Colon (tissue), 2 donors: ENCODE measurements around the gene TM2D3.
A peak's percentile ranks its signal among the peaks of the same experiment; 100 is the strongest.
"Not testable (repeated sequence)": the region's sequence is repeated elsewhere in the genome, so short reads cannot be mapped to it uniquely, and the experiment has no call there.

ENCODE experiments used
- FAIRE-seq: peaks from 2 replicates; lab custom pipeline; 2012; peaks lifted over from hg19 to GRCh38; lab: Jason Lieb, UNC
- donor health status: control.
- donor health status: control.

The TM2D3 gene

DNA sequence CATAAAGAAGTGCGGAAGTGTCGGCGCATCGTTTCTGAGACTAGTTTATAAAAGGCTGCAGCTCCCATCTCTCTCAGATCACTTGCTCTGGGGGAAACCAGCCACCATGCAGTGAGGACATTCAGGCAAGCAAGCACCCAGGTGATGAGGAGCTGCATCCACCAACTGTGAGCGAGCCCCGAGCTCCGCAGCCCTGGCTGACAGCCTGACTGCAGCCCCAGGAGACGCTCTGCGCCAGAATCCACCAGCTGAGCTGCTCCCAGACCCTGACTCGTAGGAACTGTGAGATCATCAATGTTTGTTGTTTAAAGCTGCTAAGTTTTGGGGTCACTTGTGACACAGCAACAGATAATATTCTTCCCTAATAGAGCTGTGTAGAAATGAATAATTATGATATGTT is 5.0 kb upstream of the TM2D3 start:
- FAIRE-seq: no peak

DNA sequence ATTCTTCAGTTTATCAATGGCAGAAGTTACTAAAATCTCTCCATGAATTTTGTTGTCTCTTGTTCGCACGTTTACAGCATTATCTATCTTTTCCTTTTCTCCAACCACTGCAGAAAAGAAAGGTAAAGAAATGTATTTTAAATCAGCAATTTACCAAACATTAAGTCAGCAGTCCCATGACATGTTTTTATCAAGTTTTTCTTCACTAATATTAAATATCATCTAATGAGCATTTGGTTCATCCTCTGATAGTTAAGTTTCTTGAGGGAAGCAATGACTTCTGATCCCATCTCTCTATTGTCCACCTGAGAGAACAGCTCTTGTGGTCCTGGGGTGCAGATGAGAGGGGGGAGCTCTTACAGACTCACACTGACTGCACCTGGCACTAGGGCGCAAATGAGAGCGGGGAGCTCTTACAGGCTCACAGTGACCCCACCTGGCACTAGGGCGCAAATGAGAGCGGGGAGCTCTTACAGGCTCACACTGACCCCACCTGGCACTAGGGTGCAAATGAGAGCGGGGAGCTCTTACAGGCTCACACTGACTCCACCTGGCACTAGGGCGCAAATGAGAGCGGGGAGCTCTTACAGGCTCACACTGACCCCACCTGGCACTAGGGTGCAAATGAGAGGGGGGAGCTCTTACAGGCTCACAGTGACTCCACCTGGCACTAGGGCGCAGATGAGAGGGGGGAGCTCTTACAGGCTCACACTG is 2.6 kb upstream of the TM2D3 start:
- not testable (repeated sequence) for FAIRE-seq

DNA sequence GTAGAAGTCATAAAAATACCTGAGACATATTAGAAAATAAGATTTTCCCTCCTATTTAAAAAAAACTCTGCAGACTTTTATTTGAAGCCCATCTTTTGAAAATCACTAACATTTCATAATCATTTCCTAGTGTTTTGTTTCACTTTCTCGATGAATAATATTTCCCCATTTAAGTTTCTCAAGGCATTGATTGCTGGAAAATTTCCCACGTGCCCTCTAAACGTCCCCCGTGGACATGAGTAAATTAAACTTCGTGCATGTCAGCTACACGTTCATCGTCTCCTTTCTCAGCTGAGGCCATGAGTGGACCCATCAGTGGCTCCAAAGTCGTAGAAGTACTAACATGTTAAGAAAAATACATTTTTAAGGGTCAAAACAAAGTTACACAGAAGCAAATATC is 2.0 kb upstream of the TM2D3 start:
- no peak for FAIRE-seq

DNA sequence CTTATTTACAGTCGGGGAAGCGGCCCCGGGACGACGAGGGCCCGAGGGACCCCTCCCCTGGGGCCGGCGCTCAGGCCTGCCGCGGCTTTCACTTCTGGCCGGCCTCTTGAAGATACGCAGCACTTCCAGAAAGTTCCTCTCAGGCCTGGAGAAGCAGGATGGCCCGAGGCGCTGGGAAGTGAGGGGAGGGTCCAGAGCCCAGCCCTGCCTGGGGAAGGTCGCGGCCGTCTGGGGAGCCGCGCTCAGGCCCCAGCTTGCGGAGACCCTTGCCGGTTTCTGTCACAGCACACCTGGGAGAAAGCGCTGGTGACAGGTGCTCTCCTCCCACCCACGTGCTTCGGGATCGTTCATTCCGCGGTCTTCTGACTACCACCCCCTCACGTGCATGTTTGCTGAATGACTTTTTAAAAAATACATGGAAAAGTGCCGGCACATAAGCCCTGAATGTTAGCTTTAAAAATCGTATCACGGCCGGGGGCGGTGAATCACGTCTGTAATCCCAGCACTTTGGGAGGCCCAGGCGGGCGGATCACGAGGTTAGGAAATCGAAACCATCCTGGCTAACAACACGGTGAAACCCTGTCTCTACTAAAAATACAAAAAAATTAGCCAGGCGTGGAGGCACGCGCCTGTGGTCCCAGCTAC is 727 bp upstream of the TM2D3 start:
- no peak for FAIRE-seq

DNA sequence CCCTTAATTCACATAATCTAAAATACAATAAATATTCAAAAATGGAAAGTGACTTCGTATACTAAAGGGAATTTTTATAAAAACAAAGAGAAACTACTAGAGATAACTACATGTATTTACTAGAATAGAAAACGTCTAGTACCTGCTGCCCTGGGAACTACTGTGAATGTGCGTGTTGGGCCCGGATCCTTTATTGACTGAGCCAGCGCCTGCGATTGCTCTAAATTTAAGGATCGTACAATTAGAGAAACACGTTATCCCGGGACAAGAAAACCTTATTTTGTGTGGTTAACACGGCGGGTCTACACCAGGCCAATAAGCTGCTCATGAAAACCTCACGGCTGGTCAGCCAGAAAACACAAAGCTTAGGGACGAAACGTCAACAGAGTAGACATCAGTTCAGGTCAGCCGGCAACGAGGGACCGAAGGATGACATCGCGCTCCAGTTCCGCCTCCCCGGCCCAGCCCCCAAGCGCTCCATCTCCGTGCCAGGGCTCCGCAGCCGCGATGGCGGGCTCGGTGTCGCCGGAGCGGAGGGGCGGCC is 555 bp downstream of the TM2D3 start:
- no peak for FAIRE-seq

DNA sequence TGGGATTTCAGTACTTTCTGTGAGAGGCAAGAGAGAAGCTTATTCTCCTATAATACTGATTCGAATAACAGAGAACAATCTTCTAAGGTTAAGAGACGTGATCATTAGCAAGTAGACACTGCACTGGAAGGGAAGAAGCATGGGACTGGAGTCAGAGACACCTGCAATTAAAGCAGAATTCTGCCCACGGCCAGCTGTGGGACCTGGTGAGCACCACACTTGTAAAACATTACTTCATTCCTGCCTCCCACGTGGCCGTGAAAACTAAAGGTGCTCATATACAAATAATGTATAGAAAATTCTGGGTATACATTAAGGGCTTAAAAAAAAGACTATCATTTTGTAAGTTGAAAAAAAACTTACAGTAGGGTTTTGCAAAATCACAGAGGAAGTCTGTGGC is 2.0 kb downstream of the TM2D3 start:
- no peak for FAIRE-seq

DNA sequence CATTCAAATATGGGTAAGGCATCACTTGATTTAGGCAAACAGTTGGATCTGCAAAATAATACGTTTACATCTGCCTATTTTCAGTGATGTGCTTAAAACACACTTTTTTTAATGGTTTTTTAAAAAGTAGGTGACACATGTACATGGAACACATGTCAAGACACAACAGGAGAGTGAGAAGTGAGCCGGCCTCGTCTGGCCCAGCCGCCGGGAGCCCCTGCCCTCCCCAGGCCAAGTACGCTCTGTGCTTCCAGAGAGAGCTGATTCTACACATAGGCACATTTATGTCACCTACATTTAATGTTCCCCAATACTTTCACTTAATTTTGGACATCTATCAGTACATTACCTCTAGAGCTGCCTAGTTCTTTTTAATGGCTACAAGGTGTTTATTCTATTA is 3.8 kb downstream of the TM2D3 start:
- FAIRE-seq: no peak

DNA sequence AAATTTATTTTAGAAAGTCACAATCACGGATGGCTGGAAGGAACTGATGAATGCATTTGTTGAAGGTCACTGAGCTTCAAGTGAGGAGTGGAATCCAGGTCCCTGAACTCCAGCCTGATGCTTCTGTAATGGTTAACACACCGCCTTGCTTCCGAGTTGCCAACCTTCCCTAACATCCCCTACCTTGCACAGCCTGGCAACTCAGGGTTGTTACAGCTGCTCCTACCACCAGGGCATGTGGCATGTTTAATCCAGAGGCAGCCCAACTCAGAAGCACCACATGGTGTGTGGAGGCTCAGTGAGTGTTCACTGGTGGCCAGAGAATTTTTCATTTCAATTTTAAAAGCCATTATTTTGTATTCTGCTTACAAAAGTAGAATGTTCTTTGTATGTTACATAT is 4.9 kb downstream of the TM2D3 start:
- no peak for FAIRE-seq

DNA sequence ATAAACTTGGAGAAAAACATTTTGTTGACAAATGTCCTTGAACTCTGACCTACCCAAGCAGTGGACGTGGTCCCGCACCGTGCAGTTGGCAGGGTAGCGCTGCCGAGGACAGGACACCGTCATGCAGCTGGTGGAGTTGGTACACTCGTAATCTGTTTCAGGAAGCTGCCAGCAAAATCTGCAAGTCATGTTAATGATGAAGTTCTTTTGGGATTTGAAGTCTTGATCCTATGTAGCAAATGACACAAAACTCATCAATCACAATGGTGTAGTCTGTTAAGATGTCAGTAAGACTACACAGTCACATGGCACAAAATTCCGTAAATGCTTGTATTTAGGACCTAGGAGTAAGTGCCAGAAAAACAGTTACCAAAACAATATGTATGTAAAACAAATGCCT is 5.5 kb downstream of the TM2D3 start:
- FAIRE-seq: no peak

DNA sequence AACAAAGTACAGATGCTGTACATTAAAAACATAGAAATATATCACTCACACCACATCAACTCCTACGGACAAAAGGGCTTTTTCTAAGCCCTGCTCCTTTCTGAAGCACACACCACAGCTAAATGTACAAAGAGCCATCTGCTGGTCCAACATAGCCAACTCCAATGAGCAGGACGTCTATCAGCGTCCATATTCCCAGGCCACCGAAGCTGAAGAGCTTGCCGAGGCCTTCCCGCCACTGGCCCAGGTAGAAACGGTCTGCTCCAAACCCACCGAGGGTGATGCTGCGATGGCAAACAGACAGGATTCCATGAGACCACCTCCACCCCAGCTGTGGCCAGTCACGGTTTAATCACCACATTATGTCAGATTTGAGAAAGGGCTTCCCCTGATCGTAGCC is 9.8 kb downstream of the TM2D3 start:
- FAIRE-seq: no peak

DNA sequence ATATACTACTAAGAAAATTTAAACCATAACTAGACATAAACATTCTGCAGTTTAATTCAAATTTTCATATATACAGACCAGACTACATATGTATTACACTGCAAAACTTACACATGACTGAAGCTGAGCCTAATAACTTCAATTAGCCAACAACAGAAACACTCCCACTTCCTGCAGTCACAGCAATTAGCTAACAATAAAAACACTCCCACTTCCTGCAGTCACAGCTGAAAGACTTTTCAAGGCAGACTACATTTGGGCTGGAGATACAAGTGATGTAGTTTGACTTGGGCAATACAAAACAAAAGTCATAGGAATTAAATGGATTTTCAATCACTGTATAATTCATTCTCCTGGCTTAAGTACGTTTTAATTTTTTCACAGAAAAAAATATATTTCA is 10.3 kb downstream of the TM2D3 start:
- no peak for FAIRE-seq

DNA sequence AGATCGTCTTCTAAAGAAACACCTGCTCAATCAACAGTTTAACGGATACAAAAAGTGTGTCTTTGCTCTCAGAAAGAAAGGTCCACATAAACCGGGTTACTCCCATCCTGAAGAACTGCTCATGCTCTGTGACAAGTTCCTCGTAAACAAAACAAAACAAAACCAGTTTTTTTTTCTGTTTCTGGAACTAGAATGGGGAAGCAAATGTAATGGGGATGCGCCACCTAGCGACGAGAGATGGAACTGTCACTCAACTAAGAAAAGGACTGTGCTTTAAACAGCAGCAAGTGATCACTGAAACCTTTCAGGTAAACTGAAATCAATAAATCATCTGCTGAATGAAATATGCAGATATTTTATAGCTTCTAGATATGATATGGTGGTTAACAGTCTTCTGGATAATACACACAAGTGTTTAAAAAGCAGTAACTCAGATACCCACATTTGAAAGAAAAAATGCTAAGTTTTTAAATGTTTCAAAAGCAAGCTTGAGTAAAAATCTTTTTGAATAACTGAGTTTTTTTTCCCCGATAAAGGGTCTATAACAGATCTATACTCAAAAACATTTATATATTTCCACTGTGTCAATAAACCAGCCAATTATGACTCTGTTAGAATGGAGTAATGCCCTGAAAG is 10.9 kb downstream of the TM2D3 start:
- peak; percentile 86 for FAIRE-seq

DNA sequence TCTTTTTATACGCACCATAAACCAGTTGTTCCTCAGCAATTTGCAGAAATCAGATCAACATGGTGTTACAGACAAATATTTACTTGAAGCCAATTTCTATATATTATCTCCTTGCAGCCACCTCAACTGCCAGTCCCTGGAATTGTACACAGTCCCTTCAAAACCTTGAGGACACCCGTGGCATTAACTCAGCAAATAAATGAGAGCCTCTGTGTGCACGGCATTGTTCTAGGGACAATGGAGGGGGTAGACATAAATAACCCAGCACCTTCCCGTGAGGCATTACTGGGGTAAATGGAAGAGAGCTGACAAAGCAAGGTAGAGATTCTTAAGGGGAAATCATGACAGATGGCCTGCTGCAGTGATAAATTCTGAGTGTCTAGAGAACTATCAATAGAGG is 12.5 kb downstream of the TM2D3 start:
- no peak for FAIRE-seq

DNA sequence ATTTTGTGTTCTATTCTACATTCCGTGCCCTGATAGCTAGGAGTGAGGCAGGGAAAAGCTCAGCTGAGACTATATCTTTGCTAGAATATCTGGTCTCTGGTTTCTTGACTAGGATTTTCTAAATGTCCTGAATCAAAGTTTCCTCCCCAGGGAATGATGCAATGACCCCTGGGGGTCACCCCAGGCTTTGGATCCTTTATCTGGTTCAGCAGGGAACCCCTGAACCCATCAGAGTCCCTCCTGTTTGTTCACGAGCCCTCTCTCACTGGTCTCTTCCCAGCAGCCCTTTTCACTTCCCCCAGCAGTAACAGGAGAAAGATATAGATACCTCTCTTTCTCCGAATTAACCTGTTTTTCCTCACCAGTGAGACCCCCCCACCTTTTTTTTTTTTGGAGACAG is 14.3 kb downstream of the TM2D3 start:
- no peak for FAIRE-seq

DNA sequence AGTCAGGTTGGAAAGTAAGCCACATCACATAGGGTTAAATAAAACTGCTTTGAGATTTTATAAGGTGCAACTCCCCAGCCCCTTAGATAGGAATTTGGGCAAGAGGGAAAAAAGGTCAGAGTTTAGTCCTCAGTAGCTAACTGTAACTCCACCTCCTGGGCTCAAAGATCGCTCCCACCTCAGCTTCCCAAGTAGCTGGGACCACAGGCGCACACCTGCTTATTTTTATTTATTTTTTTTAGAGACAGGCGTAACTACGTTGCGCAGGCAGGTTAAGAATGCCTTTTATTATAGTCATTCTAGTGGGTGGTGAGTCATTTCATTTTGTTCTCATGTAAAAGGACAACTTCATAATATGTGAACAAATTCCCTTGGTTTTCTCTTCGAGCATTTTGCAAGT is 14.7 kb downstream of the TM2D3 start:
- peak; percentile 31 for FAIRE-seq

DNA sequence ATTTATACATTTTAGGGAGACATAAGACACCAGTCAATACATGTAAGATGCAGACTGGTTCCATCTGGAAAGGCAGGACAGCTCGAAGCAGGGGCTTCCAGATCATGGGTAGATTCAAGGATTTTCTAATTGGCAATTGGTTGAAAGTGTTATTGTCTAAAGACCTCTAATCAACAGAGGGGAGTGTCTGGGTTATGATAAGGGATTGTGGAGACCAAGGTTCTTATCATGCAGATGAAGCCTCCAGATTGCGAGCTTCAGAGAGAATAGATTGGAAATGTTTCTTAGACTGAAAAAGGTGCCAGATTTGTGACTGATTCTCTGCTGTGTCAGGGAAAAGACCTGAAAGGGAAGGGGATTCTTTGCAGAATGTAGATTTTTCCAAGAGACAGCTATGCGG is 15.1 kb downstream of the TM2D3 start:
- no peak for FAIRE-seq

DNA sequence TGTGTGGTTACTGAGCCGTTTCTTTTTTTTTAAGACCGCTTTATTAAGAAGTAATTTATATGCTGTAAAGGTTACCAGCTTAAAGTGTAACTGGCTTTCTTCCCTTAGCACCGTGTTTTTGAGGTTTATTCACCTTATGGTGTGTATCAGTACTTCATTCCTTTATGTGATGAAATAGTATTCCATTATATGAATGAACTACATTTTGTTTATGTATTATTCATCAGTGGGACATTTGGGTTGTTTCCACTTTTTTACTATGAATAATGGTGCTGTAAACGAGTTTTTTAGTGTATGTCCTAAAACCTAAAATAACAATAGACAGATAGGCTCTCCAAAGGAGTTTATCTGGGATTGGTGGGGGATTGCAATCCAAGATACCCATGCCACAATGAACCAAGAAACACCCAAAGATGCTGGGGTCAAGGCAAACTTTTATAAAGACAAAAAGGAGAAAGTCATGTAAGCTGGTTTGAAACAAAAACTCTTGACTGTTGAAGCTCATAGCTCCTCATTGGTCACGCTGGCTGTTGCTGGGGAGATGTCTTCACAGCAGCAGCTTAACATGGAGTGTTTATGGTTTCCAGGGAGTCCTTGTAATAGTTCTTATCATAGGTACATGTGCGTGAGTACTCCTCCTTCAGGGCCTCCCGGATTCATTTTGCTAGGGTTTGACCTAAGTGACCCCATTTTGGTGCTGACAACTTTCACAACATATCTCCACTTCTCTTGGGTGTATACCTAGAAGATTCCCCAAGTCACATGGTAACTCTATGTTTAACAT is 16.0 kb downstream of the TM2D3 start:
- FAIRE-seq: no peak

DNA sequence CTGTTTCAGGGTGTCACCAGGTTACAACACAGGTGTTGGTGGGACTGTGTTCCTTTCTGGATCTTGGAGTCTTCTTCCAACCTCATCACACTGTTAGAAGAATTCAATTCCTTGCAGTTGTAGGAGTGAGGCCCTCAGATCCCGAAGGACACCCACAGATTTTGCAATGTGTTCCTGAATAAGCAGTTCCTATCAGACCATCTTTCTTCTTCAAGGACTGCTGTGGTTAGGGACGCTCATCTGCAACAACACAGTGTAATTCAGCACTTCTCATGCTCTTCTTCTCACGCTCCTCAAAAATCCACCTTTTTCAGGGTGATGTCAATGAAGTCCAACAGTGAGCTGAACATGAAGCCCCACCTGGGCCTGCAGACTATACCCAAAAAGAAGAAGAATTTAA is 18.8 kb downstream of the TM2D3 start:
- FAIRE-seq: no peak

DNA sequence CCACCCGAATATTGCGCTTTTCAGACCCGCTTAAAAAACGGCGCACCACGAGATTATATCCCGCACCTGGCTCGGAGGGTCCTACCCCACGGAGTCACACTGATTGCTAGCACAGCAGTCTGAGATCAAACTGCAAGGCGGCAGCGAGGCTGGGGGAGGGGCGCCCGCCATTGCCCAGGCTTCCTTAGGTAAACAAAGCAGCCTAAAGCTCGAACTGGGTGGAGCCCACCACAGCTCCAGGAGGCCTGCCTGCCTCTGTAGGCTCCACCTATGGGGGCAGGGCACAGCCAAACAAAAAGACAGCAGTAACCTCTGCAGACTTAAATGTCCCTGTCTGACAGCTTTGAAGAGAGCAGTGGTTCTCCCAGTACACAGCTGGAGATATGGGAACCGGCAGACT is 25.5 kb downstream of the TM2D3 start:
- not testable (repeated sequence) for FAIRE-seq

DNA sequence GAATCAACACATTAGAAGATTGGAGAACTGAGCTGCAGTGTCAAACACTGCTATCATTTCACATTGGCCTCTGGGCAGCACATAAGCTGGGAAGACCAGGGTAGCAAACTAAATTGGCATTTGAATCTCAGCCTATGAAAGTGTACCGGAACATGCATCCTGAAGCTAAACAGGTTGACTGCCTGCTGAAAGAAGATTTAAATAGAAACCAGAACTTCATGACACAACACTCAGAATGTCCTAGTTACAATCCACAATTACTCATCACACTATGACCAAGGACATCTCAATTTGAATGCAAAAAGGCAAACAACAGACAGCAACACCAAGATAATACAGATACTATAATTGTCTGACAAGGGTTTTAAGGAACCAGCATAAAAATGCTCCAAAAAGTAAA is 26.2 kb downstream of the TM2D3 start:
- FAIRE-seq: no peak

DNA sequence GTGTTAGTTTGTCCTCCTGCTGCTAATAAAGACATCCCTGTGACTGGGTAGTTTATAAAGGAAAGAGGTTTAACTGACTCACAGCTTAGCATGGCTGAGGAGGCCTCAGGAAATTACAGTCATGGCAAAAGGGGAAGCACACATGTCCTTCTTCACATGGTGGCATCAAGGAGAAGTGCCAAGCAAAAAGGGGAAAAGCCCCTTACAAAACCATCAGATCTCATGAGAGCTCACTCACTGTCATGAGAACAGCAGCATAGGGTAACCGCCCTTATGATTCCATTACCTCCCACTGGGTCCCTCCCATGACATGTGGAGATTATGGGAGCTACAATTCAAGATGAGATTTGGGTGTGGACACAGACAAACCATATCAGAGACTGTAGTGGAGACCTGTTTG is 27.0 kb downstream of the TM2D3 start:
- no peak for FAIRE-seq
